SHP77 (cell line): ENCODE results near the gene CHCHD3.

Source experiments
- DNase-seq, 2 experiments: peaks; one replicate each; lab custom pipeline; 2025; lab: John Stamatoyannopoulos, UW

Gene CHCHD3

GRCh38 chr7:133077394-133077793, 4.5 kb downstream of the CHCHD3 start:
- DNase-seq: no peak

GRCh38 chr7:133076142-133076541, 5.7 kb downstream of the CHCHD3 start:
- no peak for DNase-seq

DNA sequence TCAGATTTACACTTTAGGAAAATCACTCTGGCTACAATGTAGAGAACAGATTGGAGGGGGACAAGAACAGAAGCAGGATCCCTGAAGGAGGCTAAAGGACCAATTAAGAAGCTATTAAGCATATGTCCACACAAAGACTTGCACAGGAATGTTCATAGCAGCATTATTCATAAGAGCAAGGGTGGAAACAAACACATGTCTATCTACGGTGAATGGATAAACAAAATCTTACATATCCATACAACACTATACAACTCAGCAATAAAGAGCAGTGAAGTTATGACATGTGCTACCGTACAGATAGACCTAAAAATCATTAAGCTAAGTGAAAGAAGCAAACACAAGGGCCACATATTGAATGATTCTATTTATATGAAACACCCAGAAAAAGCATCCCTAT, 10.4 kb downstream of the CHCHD3 start:
- DNase-seq: no peak

- no peak for DNase-seq
These were observed 11.3 kb downstream of the CHCHD3 start for GRCh38 chr7:133070562-133070961.

GRCh38 chr7:133065301-133065700, 16.6 kb downstream of the CHCHD3 start:
- no peak for DNase-seq

GRCh38 chr7:133064082-133064820, 17.6 kb downstream of the CHCHD3 start:
- DNase-seq: no peak

GRCh38 chr7:133061792-133062191, 20.1 kb downstream of the CHCHD3 start:
- no peak for DNase-seq

- no peak for DNase-seq
These were observed 20.5 kb downstream of the CHCHD3 start for GRCh38 chr7:133061357-133061756.

GRCh38 chr7:133060004-133060403, 21.9 kb downstream of the CHCHD3 start:
- no peak for DNase-seq

DNA sequence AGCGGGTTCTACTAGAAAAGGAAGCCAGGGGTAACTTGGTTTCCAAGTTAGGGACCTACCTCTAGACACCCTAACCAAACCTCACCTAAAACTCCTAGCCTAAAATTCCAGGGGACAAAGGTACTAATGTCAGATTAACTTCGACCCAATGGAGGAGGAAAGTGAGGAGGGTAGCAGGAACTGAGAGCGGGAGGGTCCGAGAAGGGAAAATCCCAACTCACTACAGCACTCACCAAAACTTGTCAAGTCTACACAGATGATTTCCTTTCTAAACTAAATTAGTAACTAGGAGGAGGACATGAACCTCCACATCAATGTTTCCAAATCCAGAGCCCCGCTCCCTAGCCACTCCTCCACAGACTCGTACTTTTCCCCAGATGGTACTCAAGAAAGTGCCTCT, 22.6 kb downstream of the CHCHD3 start:
- no peak for DNase-seq

DNA sequence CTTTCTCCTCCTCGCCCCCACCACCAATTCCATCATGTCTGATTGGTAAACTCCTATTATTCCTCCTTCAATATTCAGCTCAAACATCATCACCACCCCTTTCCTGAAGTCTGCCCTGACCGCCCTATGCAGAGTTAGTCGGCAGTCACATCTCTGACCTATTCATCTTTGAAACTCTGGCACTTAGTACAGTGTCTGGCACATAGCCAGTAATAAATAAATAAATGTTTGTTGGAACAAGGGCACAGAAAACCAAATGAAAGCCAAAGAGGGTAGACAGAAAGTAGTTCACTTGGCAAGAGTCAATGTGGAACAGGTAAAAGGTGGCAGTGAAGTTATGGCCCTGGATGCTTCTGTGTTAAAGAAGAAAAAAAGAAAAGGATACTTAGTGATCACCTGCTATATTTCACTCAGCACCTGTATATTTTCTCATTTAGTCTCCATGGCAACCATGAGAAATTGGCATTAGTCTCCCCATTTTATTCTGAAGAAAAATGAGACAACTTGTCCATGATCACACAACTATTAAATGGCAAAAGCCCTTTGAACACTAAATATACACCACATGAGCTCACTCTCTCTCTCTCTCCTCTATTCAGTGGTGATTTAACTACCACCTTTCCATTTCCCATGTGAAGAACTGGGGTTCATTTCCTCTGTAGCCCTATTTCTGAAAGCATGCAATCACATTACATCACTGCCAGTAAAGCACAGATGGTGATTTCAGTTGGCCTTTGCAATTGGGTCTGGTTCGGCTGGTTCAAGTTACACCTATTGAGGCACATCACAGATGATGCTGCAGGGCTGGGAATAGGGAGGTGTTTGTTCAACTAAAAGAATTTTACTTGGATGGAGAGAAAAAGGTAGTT, 25.3 kb downstream of the CHCHD3 start:
- DNase-seq: no peak

- DNase-seq: no peak
These were observed 27.6 kb downstream of the CHCHD3 start for GRCh38 chr7:133054162-133054840.

GRCh38 chr7:133053321-133053891, 28.5 kb downstream of the CHCHD3 start:
- no peak for DNase-seq

DNA sequence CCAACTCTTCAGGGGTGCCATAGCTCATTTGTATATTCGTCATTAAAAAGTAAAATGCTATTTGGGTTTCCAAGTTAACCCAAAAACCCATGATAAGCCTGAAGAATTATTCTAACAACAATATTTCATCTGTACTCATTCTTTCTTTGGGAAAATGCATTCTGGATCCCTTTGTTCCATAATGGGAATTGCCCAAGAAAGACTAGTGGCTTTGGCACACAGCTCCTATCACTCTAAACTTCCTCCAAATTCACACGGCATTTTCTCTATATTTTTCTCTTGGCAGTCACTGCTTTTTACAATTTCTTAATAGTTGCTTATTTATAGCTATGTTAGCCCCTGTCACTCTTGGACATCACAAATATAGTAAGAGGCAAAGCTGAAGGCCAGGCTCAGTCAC, 29.1 kb downstream of the CHCHD3 start:
- DNase-seq: no peak

GRCh38 chr7:133052401-133052756, 29.5 kb downstream of the CHCHD3 start:
- no peak for DNase-seq

- DNase-seq: no peak
These were observed 30.0 kb downstream of the CHCHD3 start for GRCh38 chr7:133051719-133052400.

- no peak for DNase-seq
These were observed 30.8 kb downstream of the CHCHD3 start for GRCh38 chr7:133051066-133051465.

DNA sequence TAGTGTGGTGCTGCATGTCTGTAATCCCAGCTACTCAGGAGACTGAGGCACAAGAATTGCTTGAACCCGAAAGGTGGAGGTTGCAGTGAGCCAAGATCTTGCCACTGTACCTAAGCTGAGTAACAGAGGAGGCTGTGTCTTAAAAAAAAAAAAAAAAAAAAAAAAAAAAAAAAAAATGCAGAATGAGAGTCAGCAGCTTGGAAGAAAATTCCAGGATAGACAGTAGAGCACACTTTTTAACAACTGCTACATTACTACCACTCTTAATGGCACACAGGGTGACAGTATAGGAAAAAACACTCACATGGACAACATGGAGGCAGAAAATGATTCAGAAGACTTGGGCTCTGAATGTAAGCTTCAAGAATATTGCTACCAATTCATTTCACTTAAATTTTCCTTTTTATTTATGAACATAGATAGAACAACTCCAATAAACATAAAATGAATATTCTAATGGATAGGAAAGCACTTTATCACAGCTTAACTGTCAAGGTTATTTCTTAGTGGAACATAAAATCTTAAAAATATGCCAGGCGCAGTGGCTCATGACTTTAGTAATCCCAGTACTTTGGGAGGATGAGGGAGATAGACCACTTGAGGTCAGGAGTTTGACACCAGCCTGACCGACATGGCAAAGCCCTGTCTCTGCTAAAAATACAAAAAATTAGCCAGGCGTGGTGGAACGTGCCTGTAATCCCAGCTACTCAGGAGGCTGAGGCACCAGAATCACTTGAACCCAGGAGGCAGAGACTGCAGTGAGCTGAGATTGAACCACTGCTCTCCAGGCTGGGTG, 31.5 kb downstream of the CHCHD3 start:
- DNase-seq: no peak

DNA sequence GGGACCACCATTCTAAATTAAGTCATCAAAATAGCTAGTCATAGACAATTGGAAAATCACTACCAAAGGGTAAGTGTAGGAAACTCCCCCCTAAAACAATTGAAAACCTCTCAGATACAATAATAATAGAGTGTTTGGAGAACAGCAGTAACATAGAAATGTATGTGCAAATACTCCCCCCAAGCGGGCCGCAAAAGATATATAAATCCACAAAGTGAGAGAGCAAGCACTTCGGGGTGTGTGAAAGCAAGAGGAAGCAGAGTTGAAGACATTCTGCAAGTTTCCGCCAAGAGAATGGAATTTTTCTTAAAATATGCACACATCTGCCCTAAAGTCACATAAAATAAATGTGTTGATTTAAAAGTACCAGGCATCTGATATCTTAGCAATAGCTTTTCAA, 33.3 kb downstream of the CHCHD3 start:
- no peak for DNase-seq

- no peak for DNase-seq
These were observed 34.6 kb downstream of the CHCHD3 start for GRCh38 chr7:133047321-133047720.
